Measurements from ENCODE around the gene FBXL19.

The FBXL19 gene

DNA sequence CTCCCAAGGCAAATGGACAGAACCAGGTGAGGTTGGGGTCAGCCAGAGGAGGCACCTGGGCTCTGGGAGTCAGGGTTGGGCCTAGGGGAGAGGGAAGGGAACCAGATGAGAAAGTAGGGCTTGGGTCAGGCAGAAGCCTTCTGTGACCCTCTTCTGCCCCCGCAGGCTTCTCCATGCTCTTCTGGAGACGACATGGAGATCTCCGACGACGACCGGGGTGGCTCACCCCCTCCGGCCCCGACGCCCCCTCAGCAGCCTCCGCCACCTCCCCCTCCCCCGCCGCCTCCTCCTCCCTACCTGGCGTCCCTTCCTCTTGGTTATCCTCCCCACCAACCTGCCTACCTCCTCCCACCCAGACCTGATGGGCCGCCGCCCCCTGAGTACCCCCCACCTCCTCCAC, 42.1 kb downstream of the FBXL19 start:
- DNase-seq = no peak

- DNase-seq = no peak
These were observed 42.8 kb downstream of the FBXL19 start for GRCh38 chr16:30966033-30966619.

- no peak for DNase-seq
These were observed 44.4 kb downstream of the FBXL19 start for GRCh38 chr16:30967795-30968194.

DNA sequence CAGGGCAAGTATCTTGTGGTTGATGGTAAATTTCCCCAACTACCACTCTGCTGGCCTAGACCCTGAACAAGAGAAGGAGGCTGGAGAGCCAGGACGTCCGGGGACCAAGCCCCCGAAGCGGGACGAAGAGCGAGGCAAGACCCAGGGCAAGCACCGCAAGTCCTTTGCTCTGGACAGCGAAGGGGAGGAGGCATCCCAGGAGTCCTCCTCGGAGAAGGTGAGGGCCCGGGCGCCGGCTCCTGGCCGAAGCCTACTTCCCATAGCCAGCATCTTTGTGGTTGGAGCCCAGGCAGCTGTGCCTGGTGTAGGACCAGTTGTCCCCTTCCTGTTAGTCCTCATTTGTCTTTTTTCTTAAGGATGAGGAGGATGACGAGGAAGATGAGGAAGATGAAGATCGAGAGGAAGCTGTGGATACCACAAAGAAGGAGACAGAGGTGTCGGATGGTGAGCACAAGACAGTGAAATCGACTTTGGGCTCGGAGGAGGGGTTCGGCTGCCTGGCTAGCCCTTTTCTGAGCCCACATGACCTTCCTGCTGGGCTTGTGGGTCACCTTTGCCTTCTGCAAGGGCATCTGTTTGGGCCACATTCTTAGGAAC, 46.0 kb downstream of the FBXL19 start:
- no peak for DNase-seq

- DNase-seq = no peak
These were observed 47.9 kb downstream of the FBXL19 start for GRCh38 chr16:30971298-30971697.

- peak; percentile 17 for DNase-seq
These were observed 49.5 kb downstream of the FBXL19 start for GRCh38 chr16:30972872-30973271.

- DNase-seq = no peak
These were observed 51.0 kb downstream of the FBXL19 start for GRCh38 chr16:30974348-30974747.

DNA sequence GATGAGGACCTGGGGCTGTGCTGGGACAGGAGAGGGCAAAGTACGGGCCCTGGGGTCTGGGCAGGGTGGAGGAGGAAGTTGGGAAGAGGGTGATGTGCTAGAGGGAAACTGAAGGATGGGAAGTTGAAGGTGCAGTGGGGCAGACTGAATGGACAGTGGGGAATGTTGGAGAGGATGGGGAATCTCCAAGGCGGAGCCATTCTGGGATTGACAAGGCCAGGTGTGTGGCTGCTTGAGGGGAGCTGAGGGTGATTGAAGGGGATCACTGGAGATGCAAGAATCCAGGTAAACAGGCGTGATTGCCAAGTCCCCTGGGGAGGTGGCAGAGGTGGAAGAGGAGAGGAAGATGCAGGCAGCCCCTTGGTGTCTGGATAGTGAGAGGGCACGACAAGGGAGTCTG, 53.1 kb downstream of the FBXL19 start:
- no peak for DNase-seq

DNA sequence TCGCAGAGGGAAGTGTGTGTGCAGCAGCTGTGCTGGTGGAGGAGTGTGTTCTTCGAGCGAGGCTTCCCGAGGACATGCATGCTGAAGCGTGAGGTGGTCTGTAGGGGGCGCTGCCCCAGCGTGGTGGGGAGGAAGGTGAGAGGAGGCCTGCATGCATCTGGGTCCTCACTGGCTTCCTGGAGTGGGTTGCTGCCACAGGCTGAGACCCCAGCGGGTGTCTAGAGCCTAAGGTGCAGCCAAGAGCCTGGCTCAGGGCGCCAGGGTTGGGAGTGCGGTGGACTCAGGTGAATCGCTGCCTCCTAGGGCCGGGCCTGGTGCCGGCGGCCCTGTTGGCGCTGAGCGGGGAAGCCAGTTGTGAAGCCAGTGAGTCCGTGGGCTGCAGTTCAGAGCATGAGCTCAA, 54.1 kb downstream of the FBXL19 start:
- no peak for DNase-seq

DNA sequence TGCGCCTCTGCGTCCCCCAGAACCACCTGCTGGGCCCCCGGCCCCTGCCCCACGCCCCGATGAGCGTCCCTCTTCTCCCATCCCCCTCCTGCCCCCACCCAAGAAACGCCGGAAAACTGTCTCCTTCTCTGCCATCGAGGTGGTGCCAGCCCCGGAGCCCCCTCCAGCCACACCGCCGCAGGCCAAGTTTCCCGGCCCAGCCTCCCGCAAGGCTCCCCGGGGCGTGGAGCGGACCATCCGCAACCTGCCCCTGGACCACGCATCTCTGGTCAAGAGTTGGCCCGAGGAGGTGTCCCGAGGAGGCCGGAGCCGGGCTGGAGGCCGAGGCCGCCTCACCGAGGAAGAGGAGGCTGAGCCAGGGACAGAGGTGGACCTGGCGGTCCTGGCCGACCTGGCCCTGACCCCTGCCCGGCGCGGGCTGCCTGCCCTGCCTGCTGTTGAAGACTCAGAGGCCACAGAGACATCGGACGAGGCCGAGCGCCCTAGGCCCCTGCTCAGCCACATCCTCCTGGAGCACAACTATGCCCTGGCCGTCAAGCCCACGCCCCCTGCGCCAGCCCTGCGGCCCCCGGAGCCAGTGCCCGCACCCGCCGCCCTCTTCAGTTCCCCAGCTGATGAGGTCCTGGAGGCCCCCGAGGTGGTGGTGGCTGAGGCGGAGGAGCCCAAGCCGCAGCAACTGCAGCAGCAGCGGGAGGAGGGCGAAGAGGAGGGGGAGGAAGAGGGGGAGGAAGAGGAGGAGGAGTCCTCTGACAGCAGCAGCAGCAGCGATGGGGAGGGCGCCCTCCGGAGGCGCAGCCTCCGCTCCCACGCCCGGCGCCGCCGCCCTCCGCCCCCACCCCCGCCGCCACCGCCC, 56.0 kb downstream of the FBXL19 start:
- no peak for DNase-seq

- DNase-seq = no peak
These were observed 56.6 kb downstream of the FBXL19 start for GRCh38 chr16:30980023-30980371.

GRCh38 chr16:30980434-30980833, 57.1 kb downstream of the FBXL19 start:
- DNase-seq = no peak

- DNase-seq = no peak
These were observed 57.6 kb downstream of the FBXL19 start for GRCh38 chr16:30980959-30981358.

DNA sequence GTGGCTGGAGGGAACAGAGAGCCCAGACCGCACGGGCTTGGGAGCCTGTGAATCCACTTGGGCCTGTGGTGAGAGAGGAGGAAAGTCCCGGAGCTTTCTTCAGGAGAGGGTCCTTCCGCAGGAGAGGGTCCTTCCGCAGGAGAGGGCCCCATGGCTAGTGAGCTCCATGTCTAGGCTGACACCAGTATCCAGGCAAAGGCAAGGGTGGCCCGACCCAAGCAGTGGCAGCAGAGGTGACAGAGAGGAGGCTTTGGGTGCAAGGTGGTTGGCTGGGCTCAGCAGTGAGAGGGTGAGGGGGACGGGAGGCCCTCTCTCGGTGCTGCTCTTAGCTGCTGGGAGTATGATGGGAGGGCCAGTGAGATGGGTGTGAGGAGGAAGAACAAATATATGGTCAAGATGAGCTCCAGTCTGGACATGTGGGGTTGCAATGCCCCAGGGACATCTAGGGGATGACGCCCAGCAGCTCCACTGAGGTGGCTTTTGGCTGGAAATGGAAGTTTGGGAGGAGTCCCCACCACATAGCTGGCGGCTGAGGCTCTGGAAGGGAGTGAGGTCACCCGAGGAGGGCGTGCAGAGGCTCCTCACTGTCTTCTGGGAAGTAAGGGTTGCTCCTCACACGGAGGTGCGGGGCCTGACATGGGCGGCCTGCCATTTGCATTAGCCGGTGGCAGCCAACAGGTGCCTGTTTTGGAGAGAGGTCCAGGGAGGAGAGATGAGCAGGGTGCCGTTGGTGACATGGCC, 59.3 kb downstream of the FBXL19 start:
- DNase-seq = no peak

GRCh38 chr16:30983289-30983889, 60.0 kb downstream of the FBXL19 start:
- DNase-seq = no peak

- DNase-seq = no peak
These were observed 60.7 kb downstream of the FBXL19 start for GRCh38 chr16:30983898-30984610.

DNA sequence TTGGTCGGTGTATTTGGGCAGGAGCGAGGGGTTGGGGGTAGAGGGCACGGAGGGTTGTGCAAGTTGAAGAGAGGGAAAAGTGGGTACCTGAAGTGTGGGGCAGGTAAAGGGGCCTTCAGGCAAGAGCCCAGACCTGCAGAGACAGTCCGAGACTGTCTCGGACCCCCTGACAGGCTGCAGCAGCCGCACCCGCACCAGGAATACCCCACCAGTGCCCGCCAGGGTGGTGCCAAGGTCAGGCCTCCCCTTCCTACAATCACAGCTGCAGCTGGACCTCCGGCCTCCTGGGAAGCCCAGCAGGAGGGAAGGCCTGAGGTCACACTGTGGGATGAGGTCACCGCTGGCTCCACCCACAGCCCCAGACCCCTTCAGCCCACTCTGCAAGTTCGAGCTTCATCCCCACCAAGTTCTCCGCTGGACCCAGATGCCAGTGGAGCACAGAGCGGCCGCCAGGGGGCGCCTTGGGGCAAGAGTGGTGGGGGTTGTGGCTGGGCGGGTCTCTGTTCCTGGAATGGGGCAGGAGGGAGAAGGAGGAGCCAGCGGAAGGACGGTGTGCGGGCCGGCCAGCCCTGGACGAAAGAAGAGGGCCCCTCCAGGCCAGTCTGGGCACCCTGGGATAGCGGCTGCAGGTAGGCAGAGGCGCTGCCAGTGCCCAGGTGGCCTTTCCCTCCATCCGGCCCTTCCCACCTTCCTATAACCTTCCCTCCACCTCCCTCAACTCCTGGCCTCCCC, 61.5 kb downstream of the FBXL19 start, which contains the start of gene HSD3B7:
TSS of gene HSD3B7 (plus strand) at position 539 of the 732 bp plus-strand sequence. CDS start 452 bp downstream, outside the sequence.
- DNase-seq = peak; percentile 77

- DNase-seq = peak; percentile 47
These were observed 62.2 kb downstream of the FBXL19 start for GRCh38 chr16:30985401-30986128.

GRCh38 chr16:30986129-30986991, 63.0 kb downstream of the FBXL19 start:
- DNase-seq = no peak
